ENCODE data around the gene BANF2.

The BANF2 gene

GRCh38 chr20:17710379-17711266 is 10.9 kb downstream of the BANF2 start:
- DNase-seq (ENCODE audit: low read depth) = no peak

GRCh38 chr20:17711267-17711627 is 11.5 kb downstream of the BANF2 start:
- no peak for DNase-seq (ENCODE audit: low read depth)

GRCh38 chr20:17712201-17712600 is 12.4 kb downstream of the BANF2 start:
- DNase-seq (ENCODE audit: low read depth) = no peak

GRCh38 chr20:17712708-17713107 is 12.9 kb downstream of the BANF2 start:
- no peak for DNase-seq (ENCODE audit: low read depth)

- no peak for DNase-seq (ENCODE audit: low read depth)
Measured at GRCh38 chr20:17714597-17714996, 14.8 kb downstream of the BANF2 start.

- no peak for DNase-seq (ENCODE audit: low read depth)
Measured at GRCh38 chr20:17715075-17715474, 15.3 kb downstream of the BANF2 start.

- no peak for DNase-seq (ENCODE audit: low read depth)
Measured at GRCh38 chr20:17716331-17716730, 16.6 kb downstream of the BANF2 start.

GRCh38 chr20:17720755-17721154 is 21.0 kb downstream of the BANF2 start:
- no peak for DNase-seq (ENCODE audit: low read depth)

GRCh38 chr20:17721802-17722486 is 22.2 kb downstream of the BANF2 start:
- no peak for DNase-seq (ENCODE audit: low read depth)

GRCh38 chr20:17722493-17723300 is 22.9 kb downstream of the BANF2 start:
- DNase-seq (ENCODE audit: low read depth) = no peak

- no peak for DNase-seq (ENCODE audit: low read depth)
Measured at GRCh38 chr20:17723301-17723691, 23.5 kb downstream of the BANF2 start.

- no peak for DNase-seq (ENCODE audit: low read depth)
Measured at GRCh38 chr20:17725094-17725835, 25.5 kb downstream of the BANF2 start.

- DNase-seq (ENCODE audit: low read depth) = no peak
Measured at GRCh38 chr20:17726902-17727301, 27.1 kb downstream of the BANF2 start.

- DNase-seq (ENCODE audit: low read depth) = no peak
Measured at GRCh38 chr20:17727351-17727750, 27.6 kb downstream of the BANF2 start.

- no peak for DNase-seq (ENCODE audit: low read depth)
Measured at GRCh38 chr20:17728074-17728473, 28.3 kb downstream of the BANF2 start.

GRCh38 chr20:17730071-17730470 is 30.3 kb downstream of the BANF2 start:
- DNase-seq (ENCODE audit: low read depth) = no peak

GRCh38 chr20:17731233-17731632 is 31.5 kb downstream of the BANF2 start:
- DNase-seq (ENCODE audit: low read depth) = no peak

- no peak for DNase-seq (ENCODE audit: low read depth)
Measured at GRCh38 chr20:17732907-17733521, 33.2 kb downstream of the BANF2 start.

GRCh38 chr20:17733767-17734304 is 34.1 kb downstream of the BANF2 start:
- DNase-seq (ENCODE audit: low read depth) = no peak

- DNase-seq (ENCODE audit: low read depth) = no peak
Measured at GRCh38 chr20:17734374-17734773, 34.6 kb downstream of the BANF2 start.

GRCh38 chr20:17735206-17735804 is 35.5 kb downstream of the BANF2 start:
- no peak for DNase-seq (ENCODE audit: low read depth)
